Measurements from ENCODE around the gene RNF40.

RNF40 gene

DNA sequence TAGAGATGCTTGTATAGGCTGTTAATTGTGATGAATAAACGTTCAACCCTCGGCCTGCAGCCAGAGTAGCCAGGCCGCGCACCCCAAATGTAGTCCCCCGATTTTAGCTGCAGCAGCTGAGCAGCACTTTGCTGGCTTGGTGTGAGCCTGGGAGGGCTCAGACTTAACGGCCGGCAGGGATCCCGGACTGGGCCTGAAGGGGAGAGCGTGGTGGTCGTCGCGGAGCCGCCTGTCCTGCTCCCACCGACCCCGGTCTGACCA, 12.9 kb downstream of the RNF40 start:
- Mint-ChIP-seq H3K36me3 (ENCODE audit: low read depth) (peaks cover 35% of the 10 kb centered on the region), H3K4me1 (peaks cover 50% of the 10 kb centered on the region), H3K27ac (peak overlapping the region; percentile 98), H3K4me3 (peak overlapping the region; percentile 94), H3K9me3 (no peaks in the 10 kb centered on the region), H3K27me3 (ENCODE audit: low read depth, poor library complexity) (peaks cover 6% of the 10 kb centered on the region)
- DNase-seq: no peak
- TF ChIP-seq CTCF (IDR thresholded peaks at IDR 0.05): no peak

DNA sequence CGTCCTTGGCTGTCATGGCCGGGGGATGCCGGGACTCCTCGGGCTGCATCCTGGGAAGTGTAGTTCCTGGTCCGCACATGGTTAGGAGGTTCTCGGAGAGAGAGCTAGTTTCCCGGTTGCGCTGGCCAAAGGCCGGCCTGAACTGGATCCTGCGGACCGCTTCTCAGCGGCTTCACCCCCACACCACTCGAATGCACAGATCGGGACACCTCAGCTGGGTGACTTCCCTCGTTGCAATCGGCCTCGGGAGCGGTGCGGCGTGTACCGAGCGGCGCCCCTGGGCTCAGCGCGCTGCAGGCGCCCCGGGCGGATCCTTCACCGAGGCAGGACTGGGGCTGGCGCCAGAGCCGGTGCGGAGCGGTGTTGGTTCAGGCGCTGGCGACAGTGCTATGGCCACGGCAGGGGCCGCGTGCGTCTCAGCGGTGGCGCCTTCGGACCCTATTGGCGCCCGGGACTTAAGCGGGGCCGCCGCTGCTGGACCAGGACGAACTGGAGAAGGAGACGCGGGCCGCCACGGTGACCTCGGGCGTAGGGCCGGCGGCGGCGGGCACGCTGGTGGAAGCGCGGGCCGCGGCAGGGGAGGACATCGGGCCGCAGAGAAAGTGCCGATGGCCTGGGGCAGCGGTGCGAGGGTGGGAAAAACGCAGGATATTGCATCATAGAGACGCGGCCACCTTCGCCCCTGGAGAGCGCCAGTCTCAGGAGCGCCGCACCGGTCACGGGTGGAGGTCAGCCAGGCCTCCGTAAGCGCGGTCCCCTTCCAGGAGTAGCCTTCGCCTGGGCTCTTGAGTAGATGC, 13.5 kb downstream of the RNF40 start:
- H3K9me3 Mint-ChIP-seq: no peaks in the 10 kb centered on the region
- H3K4me3 Mint-ChIP-seq: peak overlapping the region; percentile 94
- H3K4me1 Mint-ChIP-seq: peaks cover 53% of the 10 kb centered on the region
- peak overlapping the region; percentile 98 for H3K27ac Mint-ChIP-seq
- DNase-seq: peak; percentile 82
- peaks cover 6% of the 10 kb centered on the region for H3K27me3 Mint-ChIP-seq (ENCODE audit: low read depth, poor library complexity)
- no peak for TF ChIP-seq CTCF (IDR thresholded peaks at IDR 0.05)
- peaks cover 32% of the 10 kb centered on the region for H3K36me3 Mint-ChIP-seq (ENCODE audit: low read depth)

GRCh38 chr16:30777591-30778297, 15.6 kb downstream of the RNF40 start:
- H3K27me3 Mint-ChIP-seq (ENCODE audit: low read depth, poor library complexity): peaks cover 3% of the 10 kb centered on the region
- DNase-seq: peak; percentile 25
- peak overlapping the region; percentile 100 for H3K27ac Mint-ChIP-seq

GRCh38 chr16:30778549-30779244, 16.6 kb downstream of the RNF40 start:
- TF ChIP-seq CTCF (IDR thresholded peaks at IDR 0.05): no peak
- peaks cover 29% of the 10 kb centered on the region for H3K36me3 Mint-ChIP-seq (ENCODE audit: low read depth)
- DNase-seq: peak; percentile 70
- H3K4me3 Mint-ChIP-seq: peak overlapping the region; percentile 78
- peak overlapping the region; percentile 100 for H3K27ac Mint-ChIP-seq
- H3K4me1 Mint-ChIP-seq: peaks cover 60% of the 10 kb centered on the region
- peaks cover 3% of the 10 kb centered on the region for H3K27me3 Mint-ChIP-seq (ENCODE audit: low read depth, poor library complexity)
- H3K9me3 Mint-ChIP-seq: no peaks in the 10 kb centered on the region

More at GRCh38 chr16:30777591-30778297, 15.6 kb downstream of the RNF40 start:
- peaks cover 28% of the 10 kb centered on the region for H3K36me3 Mint-ChIP-seq (ENCODE audit: low read depth)
- no peak for TF ChIP-seq CTCF (IDR thresholded peaks at IDR 0.05)
- H3K4me1 Mint-ChIP-seq: peaks cover 60% of the 10 kb centered on the region
- peak overlapping the region; percentile 94 for H3K4me3 Mint-ChIP-seq
- H3K9me3 Mint-ChIP-seq: no peaks in the 10 kb centered on the region

GRCh38 chr16:30779596-30779995, 17.5 kb downstream of the RNF40 start:
- Mint-ChIP-seq H3K4me3 (peak overlapping the region; percentile 32), H3K4me1 (peaks cover 60% of the 10 kb centered on the region), H3K9me3 (no peaks in the 10 kb centered on the region), H3K36me3 (ENCODE audit: low read depth) (peaks cover 29% of the 10 kb centered on the region), H3K27me3 (ENCODE audit: low read depth, poor library complexity) (peaks cover 3% of the 10 kb centered on the region), H3K27ac (peak overlapping the region; percentile 100)
- DNase-seq: no peak
- no peak for TF ChIP-seq CTCF (IDR thresholded peaks at IDR 0.05)
